CD14-positive monocyte (primary cell): ENCODE measurements around the gene TNFAIP1. TPM values are rescaled to one million over a fixed set of nuclear protein-coding genes. Genes with fewer than 3 reads are reported as not detected.

Experiments used
- DNase-seq, 3 donors: peaks; one replicate each; pipeline ENCODE4 v3.0.0-alpha.2; 2011 to 2022
- H2AFZ ChIP-seq: 2 replicates; pipeline ENCODE4 v1.6.0; 2012; ENCODE audit warnings: mild to moderate bottlenecking, low read depth, low read length, inconsistent platforms; ENCODE audit not compliant: insufficient read depth, poor library complexity, severe bottlenecking
- H3K27ac ChIP-seq, 2 donors: 1 replicate in 1 of 2; 2 replicates in 1 of 2; pipeline ENCODE4 v1.5.1; 2012 to 2013; ENCODE audit warnings: low read length in 2 of 2, control low read depth in 1 of 2, inconsistent platforms in 1 of 2, low read depth in 1 of 2, mild to moderate bottlenecking in 1 of 2
- H3K27me3 ChIP-seq, 2 donors: one replicate each; pipeline versions ENCODE4 v1.6.0 to v1.6.1; 2011 to 2013; ENCODE audit warnings: low read length in 2 of 2; ENCODE audit not compliant: control insufficient read depth in 2 of 2, insufficient read depth in 2 of 2
- H3K36me3 ChIP-seq, 2 donors: replicated peaks in 1 of 2; 1 replicate in 1 of 2; 2 replicates in 1 of 2; pipeline versions ENCODE4 v1.5.1 to v1.6.1; 2012 to 2013; ENCODE audit warnings: low read length in 2 of 2, control low read depth in 1 of 2, inconsistent platforms in 1 of 2, mild to moderate bottlenecking in 1 of 2; ENCODE audit not compliant: insufficient read depth in 2 of 2, control insufficient read depth in 1 of 2
- H3K4me1 ChIP-seq, 2 donors: 1 replicate in 1 of 2; 2 replicates in 1 of 2; pipeline versions ENCODE4 v1.5.1 to v1.6.1; 2012 to 2013; ENCODE audit warnings: low read length in 2 of 2, control low read depth in 1 of 2, inconsistent platforms in 1 of 2, mild to moderate bottlenecking in 1 of 2, moderate library complexity in 1 of 2; ENCODE audit not compliant: insufficient read depth in 2 of 2, control insufficient read depth in 1 of 2
- H3K4me2 ChIP-seq: replicated peaks from 2 replicates; pipeline ENCODE3; 2012; ENCODE audit warnings: low read length, moderate library complexity, mild to moderate bottlenecking; ENCODE audit not compliant: poor library complexity, severe bottlenecking; ENCODE audit errors: extremely low read depth
- H3K4me3 ChIP-seq, 3 experiments: fragments of 200-600 bp in 1 of 3; sonication (generic) in 1 of 3; replicated peaks in 1 of 3; 1 replicate in 2 of 3; 2 replicates in 1 of 3; pipeline ENCODE4 v1.5.1; 2011 to 2013; ENCODE audit warnings: low read length in 3 of 3, mild to moderate bottlenecking in 3 of 3, control low read depth in 2 of 3, low read depth in 2 of 3, inconsistent platforms in 1 of 3, moderate library complexity in 1 of 3
- H3K79me2 ChIP-seq: 2 replicates; pipeline ENCODE4 v1.6.0; 2012; ENCODE audit warnings: mild to moderate bottlenecking, control low read depth, inconsistent platforms, low read length, moderate library complexity; ENCODE audit not compliant: insufficient read depth
- H3K9ac ChIP-seq: 2 replicates; pipeline ENCODE4 v1.6.0; 2017; ENCODE audit warnings: low read length, mild to moderate bottlenecking; ENCODE audit not compliant: insufficient read depth, poor library complexity, severe bottlenecking
- H3K9me3 ChIP-seq, 2 donors: replicated peaks in 1 of 2; 1 replicate in 1 of 2; 2 replicates in 1 of 2; pipeline versions ENCODE4 v1.5.1 to v1.6.1; 2012 to 2013; ENCODE audit warnings: low read length in 2 of 2, control low read depth in 1 of 2; ENCODE audit not compliant: control insufficient read depth in 1 of 2, insufficient read depth in 1 of 2
- H4K20me1 ChIP-seq: 2 replicates; pipeline ENCODE4 v1.6.0; 2012; ENCODE audit warnings: mild to moderate bottlenecking, low read length, control low read depth, moderate library complexity; ENCODE audit not compliant: insufficient read depth
- H3K27ac Mint-ChIP-seq, 7 donors: one replicate each; pipeline ENCODE4 v1.8.0; 2020; ENCODE audit warnings: mild to moderate bottlenecking in 7 of 7, mixed read lengths in 7 of 7, moderate library complexity in 6 of 7, inconsistent platforms in 2 of 7
- H3K27me3 Mint-ChIP-seq, 3 donors: one replicate each; pipeline ENCODE4 v1.8.0; 2021 to 2022; ENCODE audit warnings: low read depth in 3 of 3, mild to moderate bottlenecking in 3 of 3, mixed read lengths in 3 of 3, moderate library complexity in 3 of 3, inconsistent platforms in 1 of 3
- H3K36me3 Mint-ChIP-seq, 2 donors: one replicate each; pipeline ENCODE4 v1.8.0; 2020; ENCODE audit warnings: mixed read lengths in 2 of 2, inconsistent platforms in 1 of 2, mild to moderate bottlenecking in 1 of 2
- H3K4me1 Mint-ChIP-seq: one replicate; pipeline ENCODE4 v1.8.0; 2020; ENCODE audit warnings: mild to moderate bottlenecking, mixed read lengths
- H3K4me3 Mint-ChIP-seq, 2 donors: one replicate each; pipeline ENCODE4 v1.8.0; 2020; ENCODE audit warnings: mild to moderate bottlenecking in 2 of 2, mixed read lengths in 2 of 2, moderate library complexity in 1 of 2
- H3K9me3 Mint-ChIP-seq, 7 donors: one replicate each; pipeline ENCODE4 v1.8.0; 2020 to 2022; ENCODE audit warnings: mixed read lengths in 7 of 7, mild to moderate bottlenecking in 6 of 7, moderate library complexity in 6 of 7, inconsistent platforms in 2 of 7
- WGBS: methylation state at CpG from one replicate; pipeline ENCODE4 v1.1.5; 2013; ENCODE audit warnings: missing lambda C conversion rate; ENCODE audit not compliant: insufficient coverage; 5-methylcytosine and 5-hydroxymethylcytosine counted together
- intact Hi-C, 2 donors: fragments of 100-400 bp; cut with micrococcal nuclease; formaldehyde crosslinking; loops; one replicate each; pipeline versions ENCODE4 v1.15.0 to v1.15.1; 2023
- polyA plus RNA-seq, 3 donors: library from polyadenylated mRNA; depleted of rRNA in 1 of 3; unstranded in 2 of 3; stranded (reverse) in 1 of 3; fragments of 300-500 nt in 2 of 3; fragments of >200 nt in 1 of 3; fragmentation: Illumina TruSeq in 2 of 3; gene quantifications; 1 replicate in 2 of 3; 2 replicates in 1 of 3; pipeline ENCODE4 v1.2.3, GENCODE V29; 2012 to 2021
- TF ChIP-seq, protein P1 (sequence below): fragments of 200-600 bp; IDR thresholded peaks from one replicate; pipeline ENCODE4 v1.8.0; 2022; ENCODE audit warnings: antibody characterized with exemption, mild to moderate bottlenecking

The TNFAIP1 gene
- polyA plus RNA-seq, 3 donors = 7.2 to 9.5 (median 9.4) TPM

DNA sequence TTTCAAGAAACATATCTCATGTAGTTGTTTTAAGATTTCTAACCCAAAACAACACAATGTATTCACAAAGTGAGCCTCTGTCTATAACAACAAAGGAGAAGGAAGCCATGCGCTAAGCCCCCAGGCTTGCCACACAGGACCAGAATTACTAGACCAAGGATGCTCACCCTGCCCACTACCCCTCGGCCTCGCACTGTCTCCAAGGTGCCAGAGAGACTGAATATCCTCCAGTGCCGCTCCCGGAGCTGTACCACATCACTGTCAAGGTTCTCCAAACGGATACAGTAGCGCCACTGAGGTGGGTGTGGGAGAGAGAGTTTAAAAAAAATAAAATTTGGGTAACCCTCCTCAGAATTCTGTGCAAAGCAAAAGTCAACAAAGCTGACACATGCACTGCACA lies 14.7 kb downstream of the TNFAIP1 start:
- no peak overlapping the region for H3K4me3 ChIP-seq
- H4K20me1 ChIP-seq = no peaks in the 10 kb centered on the region
- H3K9ac ChIP-seq = no peak overlapping the region
- H3K9me3 ChIP-seq = no peaks in the 10 kb centered on the region
- H3K36me3 Mint-ChIP-seq = peaks cover 85 to 97% of the 10 kb centered on the region in 2 donors
- no peaks in the 10 kb centered on the region for H3K27me3 Mint-ChIP-seq
- H3K36me3 ChIP-seq = peaks cover 85 to 98% of the 10 kb centered on the region in 2 donors
- no peak overlapping the region for H3K27ac ChIP-seq
- H3K4me1 ChIP-seq = no peaks in the 10 kb centered on the region
- H3K4me3 Mint-ChIP-seq = no peak overlapping the region
- no peak for DNase-seq
- H3K27me3 ChIP-seq = no peaks in the 10 kb centered on the region
- H2AFZ ChIP-seq = no peak overlapping the region
- H3K79me2 ChIP-seq = no peaks in the 10 kb centered on the region
- H3K4me2 ChIP-seq = no peak overlapping the region
- intact Hi-C loops = no loop called here
- H3K9me3 Mint-ChIP-seq = no peaks in the 10 kb centered on the region
- TF ChIP-seq, protein P1, sequence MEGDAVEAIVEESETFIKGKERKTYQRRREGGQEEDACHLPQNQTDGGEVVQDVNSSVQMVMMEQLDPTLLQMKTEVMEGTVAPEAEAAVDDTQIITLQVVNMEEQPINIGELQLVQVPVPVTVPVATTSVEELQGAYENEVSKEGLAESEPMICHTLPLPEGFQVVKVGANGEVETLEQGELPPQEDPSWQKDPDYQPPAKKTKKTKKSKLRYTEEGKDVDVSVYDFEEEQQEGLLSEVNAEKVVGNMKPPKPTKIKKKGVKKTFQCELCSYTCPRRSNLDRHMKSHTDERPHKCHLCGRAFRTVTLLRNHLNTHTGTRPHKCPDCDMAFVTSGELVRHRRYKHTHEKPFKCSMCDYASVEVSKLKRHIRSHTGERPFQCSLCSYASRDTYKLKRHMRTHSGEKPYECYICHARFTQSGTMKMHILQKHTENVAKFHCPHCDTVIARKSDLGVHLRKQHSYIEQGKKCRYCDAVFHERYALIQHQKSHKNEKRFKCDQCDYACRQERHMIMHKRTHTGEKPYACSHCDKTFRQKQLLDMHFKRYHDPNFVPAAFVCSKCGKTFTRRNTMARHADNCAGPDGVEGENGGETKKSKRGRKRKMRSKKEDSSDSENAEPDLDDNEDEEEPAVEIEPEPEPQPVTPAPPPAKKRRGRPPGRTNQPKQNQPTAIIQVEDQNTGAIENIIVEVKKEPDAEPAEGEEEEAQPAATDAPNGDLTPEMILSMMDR = no peak
- H3K27ac Mint-ChIP-seq = no peak overlapping the region
- no peaks in the 10 kb centered on the region for H3K4me1 Mint-ChIP-seq
- WGBS = 100% methylated on average over 5 of the region's 7 CpGs

DNA sequence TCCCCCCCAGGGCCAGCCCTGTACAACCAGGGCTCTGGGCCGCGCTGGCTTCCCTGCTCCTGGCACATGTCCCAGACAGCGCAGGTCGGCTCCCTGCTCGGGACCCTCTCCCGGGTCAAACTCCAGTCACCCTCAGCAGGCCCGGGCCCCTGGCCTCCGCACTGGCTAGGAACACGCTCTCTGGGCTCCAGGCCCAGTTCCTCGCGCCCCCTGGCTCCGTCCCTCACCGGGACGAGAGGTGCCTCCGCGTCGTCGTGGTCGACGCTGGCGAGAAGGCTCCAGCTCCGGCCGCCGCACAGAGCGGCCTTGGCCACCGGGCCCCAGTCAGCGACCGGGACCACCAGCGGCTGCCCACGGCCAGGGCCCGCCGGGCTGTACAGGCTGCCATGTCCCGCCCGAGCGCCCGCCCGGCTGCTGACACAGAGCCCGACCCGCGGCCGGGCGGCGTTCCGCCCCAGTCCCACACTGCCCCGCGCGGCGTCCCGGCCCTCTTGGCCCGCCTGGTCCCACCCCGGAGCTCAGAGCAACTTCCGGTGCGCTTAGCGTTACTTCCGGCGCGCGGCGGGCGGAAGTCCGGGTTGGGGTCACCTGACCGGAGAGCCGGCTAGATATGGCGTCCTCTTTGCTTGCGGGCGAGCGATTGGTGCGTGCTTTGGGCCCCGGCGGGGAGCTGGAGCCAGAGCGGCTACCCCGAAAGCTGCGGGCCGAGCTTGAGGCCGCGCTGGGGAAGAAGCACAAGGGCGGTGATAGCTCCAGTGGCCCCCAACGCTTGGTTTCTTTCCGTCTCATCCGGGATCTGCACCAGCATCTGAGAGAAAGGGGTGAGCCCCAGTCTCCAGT lies 21.7 kb downstream of the TNFAIP1 start, which contains the start of gene POLDIP2:
POLDIP2 (minus strand) TSS at position 467 of the 840 bp plus-strand sequence; CDS start at position 388, 79 bp downstream.
- peaks cover 19 to 23% of the 10 kb centered on the region in 2 donors for H3K4me1 ChIP-seq
- peak within 1 kb of the TSS; percentile 89 for H3K9ac ChIP-seq
- H4K20me1 ChIP-seq = peaks cover 3% of the 10 kb centered on the region
- H3K4me2 ChIP-seq = peak within 1 kb of the TSS; percentile 93
- no peaks in the 10 kb centered on the region for H3K9me3 Mint-ChIP-seq
- peaks cover 53 to 66% of the 10 kb centered on the region in 2 donors for H3K36me3 ChIP-seq
- no peaks in the 10 kb centered on the region for H3K9me3 ChIP-seq
- H3K27me3 ChIP-seq = no peaks in the 10 kb centered on the region
- peaks cover 29% of the 10 kb centered on the region for H3K79me2 ChIP-seq
- intact Hi-C loops = loop anchor here (1.0 to 5.0 kb wide), 2 partner anchors 22 to 35 kb away; partner anchors contain the start of genes IFT20 (in 2 of the 2) and TNFAIP1 (in 2 of the 2)
- under 1% methylated on average over 80 of the region's 80 CpGs for WGBS
- H2AFZ ChIP-seq = peak within 1 kb of the TSS; percentile 95
- H3K4me3 Mint-ChIP-seq = peak within 1 kb of the TSS; percentile 90 to 96
- TF ChIP-seq, protein P1 = no peak
- DNase-seq = peak; percentile 94 to 95 (median 94)
- H3K27ac Mint-ChIP-seq = peak within 1 kb of the TSS; percentile 90 to 99 (median 95)
- peak within 1 kb of the TSS; percentile 70 to 92 for H3K27ac ChIP-seq
- H3K4me3 ChIP-seq = peak within 1 kb of the TSS; percentile 82 to 93 (median 88)
- peaks cover 57 to 66% of the 10 kb centered on the region in 2 donors for H3K36me3 Mint-ChIP-seq
- H3K27me3 Mint-ChIP-seq = no peaks in the 10 kb centered on the region
- peaks cover 20% of the 10 kb centered on the region for H3K4me1 Mint-ChIP-seq
